Measurements from ENCODE around the gene CPVL.

GRCh38 chr7:29096446-29096730 lies 49.9 kb downstream of the CPVL start:
- TF ChIP-seq POLR2A (IDR thresholded peaks at IDR 0.05) = no peak
- TF ChIP-seq, protein P1, sequence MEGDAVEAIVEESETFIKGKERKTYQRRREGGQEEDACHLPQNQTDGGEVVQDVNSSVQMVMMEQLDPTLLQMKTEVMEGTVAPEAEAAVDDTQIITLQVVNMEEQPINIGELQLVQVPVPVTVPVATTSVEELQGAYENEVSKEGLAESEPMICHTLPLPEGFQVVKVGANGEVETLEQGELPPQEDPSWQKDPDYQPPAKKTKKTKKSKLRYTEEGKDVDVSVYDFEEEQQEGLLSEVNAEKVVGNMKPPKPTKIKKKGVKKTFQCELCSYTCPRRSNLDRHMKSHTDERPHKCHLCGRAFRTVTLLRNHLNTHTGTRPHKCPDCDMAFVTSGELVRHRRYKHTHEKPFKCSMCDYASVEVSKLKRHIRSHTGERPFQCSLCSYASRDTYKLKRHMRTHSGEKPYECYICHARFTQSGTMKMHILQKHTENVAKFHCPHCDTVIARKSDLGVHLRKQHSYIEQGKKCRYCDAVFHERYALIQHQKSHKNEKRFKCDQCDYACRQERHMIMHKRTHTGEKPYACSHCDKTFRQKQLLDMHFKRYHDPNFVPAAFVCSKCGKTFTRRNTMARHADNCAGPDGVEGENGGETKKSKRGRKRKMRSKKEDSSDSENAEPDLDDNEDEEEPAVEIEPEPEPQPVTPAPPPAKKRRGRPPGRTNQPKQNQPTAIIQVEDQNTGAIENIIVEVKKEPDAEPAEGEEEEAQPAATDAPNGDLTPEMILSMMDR (IDR thresholded peaks at IDR 0.05 in 8 of 11, conservative IDR thresholded peaks at IDR 0.05 in 3 of 11) = no peak
- no peak for TF ChIP-seq POLR2AphosphoS5 (IDR thresholded peaks at IDR 0.05)
